Ishikawa (cell line): ENCODE measurements around the gene IL17RC.

ENCODE experiments used
- CEBPB ChIP-seq: IDR thresholded peaks from 2 replicates; pipeline ENCODE4 v1.6.1; 2012
- EGR1 ChIP-seq: IDR thresholded peaks from 2 replicates; pipeline ENCODE4 v1.6.1; 2012
- EP300 ChIP-seq: IDR thresholded peaks from 2 replicates; pipeline ENCODE4 v1.6.1; 2012; ENCODE audit warnings: borderline replicate concordance
- NFIC ChIP-seq: IDR thresholded peaks from 2 replicates; pipeline ENCODE4 v1.6.1; 2012
- RAD21 ChIP-seq: IDR thresholded peaks from 2 replicates; pipeline ENCODE4 v1.6.1; 2012; ENCODE audit warnings: low read depth
- TAF1 ChIP-seq: IDR thresholded peaks from 2 replicates; pipeline ENCODE4 v1.6.1; 2012; ENCODE audit warnings: low read depth, mild to moderate bottlenecking
- YY1 ChIP-seq: IDR thresholded peaks from 2 replicates; pipeline ENCODE4 v1.6.1; 2012; ENCODE audit warnings: low read depth
- TF ChIP-seq, protein P1 (sequence below): IDR thresholded peaks from 2 replicates; pipeline ENCODE4 v1.6.1; 2012
- TF ChIP-seq, protein P2 (sequence below): IDR thresholded peaks from 2 replicates; pipeline ENCODE4 v1.6.1; 2012
- TF ChIP-seq, protein P3 (sequence below): IDR thresholded peaks from 2 replicates; pipeline ENCODE4 v1.6.1; 2012; ENCODE audit warnings: low read depth, mild to moderate bottlenecking

DNA sequence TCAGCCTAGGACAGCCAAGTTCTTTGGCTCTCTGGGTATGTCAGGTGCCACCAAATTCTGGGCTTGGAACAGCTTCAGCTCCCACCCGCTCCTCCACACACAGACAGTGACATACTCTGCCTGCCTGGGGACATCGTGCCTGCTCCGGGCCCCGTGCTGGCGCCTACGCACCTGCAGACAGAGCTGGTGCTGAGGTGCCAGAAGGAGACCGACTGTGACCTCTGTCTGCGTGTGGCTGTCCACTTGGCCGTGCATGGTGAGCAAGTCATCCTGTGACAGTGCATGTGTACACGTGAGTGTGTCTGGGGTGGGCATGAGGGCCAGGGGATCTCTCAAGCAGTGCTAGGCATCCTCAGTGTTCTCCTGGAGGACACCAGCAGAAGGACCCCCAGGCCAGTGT, 922 bp downstream of the IL17RC start:
- TF ChIP-seq, protein P1, sequence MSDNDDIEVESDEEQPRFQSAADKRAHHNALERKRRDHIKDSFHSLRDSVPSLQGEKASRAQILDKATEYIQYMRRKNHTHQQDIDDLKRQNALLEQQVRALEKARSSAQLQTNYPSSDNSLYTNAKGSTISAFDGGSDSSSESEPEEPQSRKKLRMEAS: no peak
- TF ChIP-seq, protein P2, sequence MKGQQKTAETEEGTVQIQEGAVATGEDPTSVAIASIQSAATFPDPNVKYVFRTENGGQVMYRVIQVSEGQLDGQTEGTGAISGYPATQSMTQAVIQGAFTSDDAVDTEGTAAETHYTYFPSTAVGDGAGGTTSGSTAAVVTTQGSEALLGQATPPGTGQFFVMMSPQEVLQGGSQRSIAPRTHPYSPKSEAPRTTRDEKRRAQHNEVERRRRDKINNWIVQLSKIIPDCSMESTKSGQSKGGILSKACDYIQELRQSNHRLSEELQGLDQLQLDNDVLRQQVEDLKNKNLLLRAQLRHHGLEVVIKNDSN: no peak
- TF ChIP-seq RAD21: no peak
- TF ChIP-seq NFIC: no peak
- TF ChIP-seq TAF1: no peak
- no peak for TF ChIP-seq YY1
- no peak for TF ChIP-seq EP300
- no peak for TF ChIP-seq EGR1
- TF ChIP-seq, protein P3, sequence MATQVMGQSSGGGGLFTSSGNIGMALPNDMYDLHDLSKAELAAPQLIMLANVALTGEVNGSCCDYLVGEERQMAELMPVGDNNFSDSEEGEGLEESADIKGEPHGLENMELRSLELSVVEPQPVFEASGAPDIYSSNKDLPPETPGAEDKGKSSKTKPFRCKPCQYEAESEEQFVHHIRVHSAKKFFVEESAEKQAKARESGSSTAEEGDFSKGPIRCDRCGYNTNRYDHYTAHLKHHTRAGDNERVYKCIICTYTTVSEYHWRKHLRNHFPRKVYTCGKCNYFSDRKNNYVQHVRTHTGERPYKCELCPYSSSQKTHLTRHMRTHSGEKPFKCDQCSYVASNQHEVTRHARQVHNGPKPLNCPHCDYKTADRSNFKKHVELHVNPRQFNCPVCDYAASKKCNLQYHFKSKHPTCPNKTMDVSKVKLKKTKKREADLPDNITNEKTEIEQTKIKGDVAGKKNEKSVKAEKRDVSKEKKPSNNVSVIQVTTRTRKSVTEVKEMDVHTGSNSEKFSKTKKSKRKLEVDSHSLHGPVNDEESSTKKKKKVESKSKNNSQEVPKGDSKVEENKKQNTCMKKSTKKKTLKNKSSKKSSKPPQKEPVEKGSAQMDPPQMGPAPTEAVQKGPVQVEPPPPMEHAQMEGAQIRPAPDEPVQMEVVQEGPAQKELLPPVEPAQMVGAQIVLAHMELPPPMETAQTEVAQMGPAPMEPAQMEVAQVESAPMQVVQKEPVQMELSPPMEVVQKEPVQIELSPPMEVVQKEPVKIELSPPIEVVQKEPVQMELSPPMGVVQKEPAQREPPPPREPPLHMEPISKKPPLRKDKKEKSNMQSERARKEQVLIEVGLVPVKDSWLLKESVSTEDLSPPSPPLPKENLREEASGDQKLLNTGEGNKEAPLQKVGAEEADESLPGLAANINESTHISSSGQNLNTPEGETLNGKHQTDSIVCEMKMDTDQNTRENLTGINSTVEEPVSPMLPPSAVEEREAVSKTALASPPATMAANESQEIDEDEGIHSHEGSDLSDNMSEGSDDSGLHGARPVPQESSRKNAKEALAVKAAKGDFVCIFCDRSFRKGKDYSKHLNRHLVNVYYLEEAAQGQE: no peak
- no peak for TF ChIP-seq CEBPB
